GM23248 (cell line): ENCODE results near the gene RPS6KC1. TPM values are rescaled to one million over a fixed set of nuclear protein-coding genes. Genes with fewer than 3 reads are reported as not detected.
"Not testable (repeated sequence)": the region's sequence is repeated elsewhere in the genome, so short reads cannot be mapped to it uniquely, and the experiment has no call there.

Source experiments
- DNase-seq: peaks from one replicate; pipeline ENCODE4 v3.0.0-alpha.2; 2015
- H2AFZ ChIP-seq: fragments of 200-600 bp; sonication (generic); 2 replicates; pipeline ENCODE4 v1.6.1; 2016; ENCODE audit warnings: antibody characterized with exemption
- H3F3A ChIP-seq: fragments of 200-600 bp; sonication (generic); 2 replicates; pipeline ENCODE4 v1.6.1; 2016; ENCODE audit warnings: mild to moderate bottlenecking, antibody characterized with exemption, mixed run types; ENCODE audit not compliant: insufficient read depth
- H3K27ac ChIP-seq: fragments of 200-600 bp; sonication (generic); 2 replicates; pipeline ENCODE4 v1.5.1; 2016; ENCODE audit warnings: mild to moderate bottlenecking
- H3K27me3 ChIP-seq: fragments of 200-600 bp; sonication (generic); replicated peaks from 2 replicates; pipeline ENCODE4 v1.6.1; 2016; ENCODE audit warnings: mild to moderate bottlenecking; ENCODE audit not compliant: insufficient read depth
- H3K36me3 ChIP-seq: fragments of 200-600 bp; sonication (generic); 2 replicates; pipeline ENCODE4 v1.6.1; 2016; ENCODE audit warnings: low read depth, mild to moderate bottlenecking
- H3K4me1 ChIP-seq: fragments of 200-600 bp; sonication (generic); 2 replicates; pipeline ENCODE4 v1.6.1; 2016; ENCODE audit warnings: mild to moderate bottlenecking; ENCODE audit not compliant: insufficient read depth
- H3K4me2 ChIP-seq: fragments of 200-600 bp; sonication (generic); one replicate; pipeline ENCODE4 v1.6.1; 2016; ENCODE audit warnings: mild to moderate bottlenecking; ENCODE audit not compliant: unreplicated experiment
- H3K4me3 ChIP-seq: fragments of 200-600 bp; sonication (generic); 2 replicates; pipeline ENCODE4 v1.5.1; 2016; ENCODE audit warnings: mild to moderate bottlenecking
- H3K79me2 ChIP-seq: fragments of 200-600 bp; sonication (generic); 2 replicates; pipeline ENCODE4 v1.6.1; 2016; ENCODE audit warnings: mild to moderate bottlenecking; ENCODE audit not compliant: insufficient read depth
- H3K9ac ChIP-seq: fragments of 200-600 bp; sonication (generic); 2 replicates; pipeline ENCODE4 v1.6.1; 2016; ENCODE audit warnings: mild to moderate bottlenecking
- H3K9me2 ChIP-seq: fragments of 200-600 bp; sonication (generic); 2 replicates; pipeline ENCODE4 v1.6.1; 2016; ENCODE audit warnings: mixed run types, mild to moderate bottlenecking, moderate library complexity; ENCODE audit not compliant: insufficient read depth
- H3K9me3 ChIP-seq: fragments of 200-600 bp; sonication (generic); one replicate; pipeline ENCODE4 v1.6.1; 2017; ENCODE audit warnings: low read depth
- H4K20me1 ChIP-seq: fragments of 200-600 bp; sonication (generic); 2 replicates; pipeline ENCODE4 v1.6.0; 2016; ENCODE audit not compliant: insufficient read depth
- EZH2 ChIP-seq: fragments of 200-600 bp; sonication (generic); IDR thresholded peaks from 2 replicates; pipeline ENCODE4 v1.6.1; 2018; ENCODE audit warnings: antibody characterized with exemption, mild to moderate bottlenecking; ENCODE audit not compliant: insufficient read depth, poor library complexity, severe bottlenecking
- EZH2phosphoT487 ChIP-seq: fragments of 200-600 bp; sonication (generic); IDR thresholded peaks from 2 replicates; pipeline ENCODE4 v1.6.1; 2018; ENCODE audit warnings: antibody characterized with exemption, moderate library complexity, mild to moderate bottlenecking, low read depth; ENCODE audit not compliant: insufficient read depth
- WGBS, 2 experiments: methylation state at CpG; one replicate each; pipeline ENCODE4 v1.1.6; 2015 to 2017; ENCODE audit warnings: low lambda C conversion rate in 2 of 2, low coverage in 1 of 2; ENCODE audit errors: missing lambda C conversion rate in 2 of 2; 5-methylcytosine and 5-hydroxymethylcytosine counted together
- in situ Hi-C: fragments of 300-500 bp; cut with MboI; formaldehyde crosslinking; loops from 2 replicates; pipeline ENCODE4 v1.15.0; 2020
- polyA plus RNA-seq: library from polyadenylated mRNA; unstranded; fragments of >200 nt; fragmentation: Nextera tagmentation; extraction: Ambion mirVana; gene quantifications from 2 replicates; pipeline ENCODE4 v1.2.1, GENCODE V29; 2016
- total RNA-seq: library from RNA; depleted of rRNA; stranded (reverse); fragments of >200 nt; shearing (Covaris generic); gene quantifications from 2 replicates; pipeline ENCODE4 v1.2.3, GENCODE V29; 2014

RPS6KC1 gene
- total and polyA plus RNA-seq, 2 experiments from 2014 or later: 16.4 to 16.8 TPM

GRCh38 chr1:213089924-213090677 is 39.1 kb downstream of the RPS6KC1 start:
- in situ Hi-C loops: no loop called here
- DNase-seq: no peak
- Histone ChIP-seq H3K4me1 (no peaks in the 10 kb centered on the region), H3K27me3 (no peaks in the 10 kb centered on the region), H4K20me1 (no peaks in the 10 kb centered on the region), H3K9me3 (no peaks in the 10 kb centered on the region), H3K27ac (no peak overlapping the region), H3K4me3 (no peak overlapping the region), H3K4me2 (no peak overlapping the region), H3K36me3 (peaks cover 11% of the 10 kb centered on the region; the same call in 1 of the 2 replicates), H3K79me2 (peaks cover 12% of the 10 kb centered on the region), H3K9ac (no peak overlapping the region), H2AFZ (no peak overlapping the region), H3K9me2 (no peaks in the 10 kb centered on the region), H3F3A (no peaks in the 10 kb centered on the region)
- TF ChIP-seq EZH2phosphoT487 (no peak), EZH2 (no peak)

- no peaks in the 10 kb centered on the region for H3F3A ChIP-seq
- no peak overlapping the region for H3K4me3 ChIP-seq
- H3K9ac ChIP-seq: no peak overlapping the region
- H3K27me3 ChIP-seq: no peaks in the 10 kb centered on the region
- H3K4me1 ChIP-seq: no peaks in the 10 kb centered on the region
- H3K27ac ChIP-seq: no peak overlapping the region
- in situ Hi-C loops: no loop called here
- H3K4me2 ChIP-seq: no peak overlapping the region
- TF ChIP-seq EZH2phosphoT487: no peak
- TF ChIP-seq EZH2: no peak
- H3K9me3 ChIP-seq: no peaks in the 10 kb centered on the region
- WGBS, 2 experiments: 97 to 99% methylated on average over 3 of the region's 3 CpGs
- no peak for DNase-seq
- peaks cover 12% of the 10 kb centered on the region for H3K79me2 ChIP-seq
- no peaks in the 10 kb centered on the region for H3K9me2 ChIP-seq
- H4K20me1 ChIP-seq: no peaks in the 10 kb centered on the region
- H3K36me3 ChIP-seq: 0 out of 2 replicates have a peak, but pooled peaks cover 6% of the 10 kb centered on the region
- no peak overlapping the region for H2AFZ ChIP-seq
These were observed 43.4 kb downstream of the RPS6KC1 start for GRCh38 chr1:213094446-213094845.

- no peak for DNase-seq
- H3K4me2 ChIP-seq: no peak overlapping the region
- H3K27ac ChIP-seq: no peak overlapping the region
- in situ Hi-C loops: no loop called here
- no peaks in the 10 kb centered on the region for H3K4me1 ChIP-seq
- 91 to 100% methylated on average over 1 of the region's 1 CpG for WGBS, 2 experiments
- peaks cover 17% of the 10 kb centered on the region for H3K79me2 ChIP-seq
- no peaks in the 10 kb centered on the region for H4K20me1 ChIP-seq
- TF ChIP-seq EZH2phosphoT487 (no peak), EZH2 (no peak)
- no peaks in the 10 kb centered on the region for H3K27me3 ChIP-seq
- H3K9me2 ChIP-seq: no peaks in the 10 kb centered on the region
- no peak overlapping the region for H3K4me3 ChIP-seq
- H3F3A ChIP-seq: no peaks in the 10 kb centered on the region
- no peaks in the 10 kb centered on the region for H3K36me3 ChIP-seq
- H3K9ac ChIP-seq: no peak overlapping the region
- no peak overlapping the region for H2AFZ ChIP-seq
- H3K9me3 ChIP-seq: no peaks in the 10 kb centered on the region
These were observed 44.4 kb downstream of the RPS6KC1 start for GRCh38 chr1:213095467-213095866.

- Histone ChIP-seq H3K4me1 (no peaks in the 10 kb centered on the region), H3K36me3 (no peaks in the 10 kb centered on the region), H3K9me2 (no peaks in the 10 kb centered on the region), H3K27ac (no peak overlapping the region), H4K20me1 (no peaks in the 10 kb centered on the region), H3K4me2 (no peak overlapping the region), H3K27me3 (no peaks in the 10 kb centered on the region), H3F3A (no peaks in the 10 kb centered on the region), H2AFZ (no peak overlapping the region), H3K79me2 (peaks cover 39% of the 10 kb centered on the region), H3K4me3 (no peak overlapping the region), H3K9me3 (no peaks in the 10 kb centered on the region), H3K9ac (no peak overlapping the region)
- in situ Hi-C loops: no loop called here
- TF ChIP-seq EZH2phosphoT487: no peak
- no peak for TF ChIP-seq EZH2
- 59 to 70% methylated on average over 4 of the region's 4 CpGs for WGBS, 2 experiments
- no peak for DNase-seq
These were observed 48.8 kb downstream of the RPS6KC1 start for GRCh38 chr1:213099682-213100399.

GRCh38 chr1:213100565-213100964 is 49.5 kb downstream of the RPS6KC1 start:
- 97 to 98% methylated on average over 4 of the region's 4 CpGs for WGBS, 2 experiments
- peaks cover 39% of the 10 kb centered on the region for H3K79me2 ChIP-seq
- DNase-seq, H3K4me2 ChIP-seq, H3K27me3 ChIP-seq, H3K36me3 ChIP-seq, in situ Hi-C loops, H4K20me1 ChIP-seq, H3K9ac ChIP-seq, H3K4me3 ChIP-seq, H3F3A ChIP-seq, H3K9me3 ChIP-seq, H3K9me2 ChIP-seq, H3K27ac ChIP-seq, H3K4me1 ChIP-seq, H2AFZ ChIP-seq: not testable (repeated sequence)
